CD8-positive, alpha-beta memory T cell (primary cell): Measurements from ENCODE around the gene BFSP2. TPM values are rescaled to one million over a fixed set of nuclear protein-coding genes. Genes with fewer than 3 reads are reported as not detected.

Experiments used
- CTCF ChIA-PET: fragments of 350-600 bp; sonication (Branson Sonifier 250); formaldehyde crosslinking; loops from one replicate; lab custom pipeline; 2021; ENCODE audit warnings: antibody characterized with exemption; lab: Charles Lee
- POLR2A ChIA-PET: fragments of 350-600 bp; sonication (Branson Sonifier 250); formaldehyde crosslinking; loops from one replicate; lab custom pipeline; 2021; ENCODE audit warnings: antibody characterized with exemption; lab: Charles Lee
- DNase-seq, 5 donors: peaks; one replicate each; pipeline versions ENCODE4 v3.0.0 to v3.0.0-alpha.2; 2020 to 2022; ENCODE audit warnings: mixed read lengths in 1 of 5
- H3K27ac ChIP-seq: one replicate; pipeline ENCODE4 v1.7.0; 2013; ENCODE audit warnings: low read depth, mild to moderate bottlenecking, low read length, moderate library complexity
- H3K27me3 ChIP-seq: 2 replicates; pipeline ENCODE4 v1.7.0; 2013; ENCODE audit warnings: low read length, mild to moderate bottlenecking; ENCODE audit not compliant: insufficient read depth, poor library complexity, severe bottlenecking
- H3K36me3 ChIP-seq: 2 replicates; pipeline ENCODE4 v1.7.0; 2013; ENCODE audit warnings: mild to moderate bottlenecking, low read length, moderate library complexity; ENCODE audit not compliant: insufficient read depth
- H3K4me1 ChIP-seq: 2 replicates; pipeline ENCODE4 v1.7.0; 2013; ENCODE audit warnings: mild to moderate bottlenecking, low read length, moderate library complexity; ENCODE audit not compliant: insufficient read depth
- H3K4me3 ChIP-seq: 2 replicates; pipeline ENCODE4 v1.7.0; 2013; ENCODE audit warnings: mild to moderate bottlenecking, low read length
- H3K9me3 ChIP-seq: 2 replicates; pipeline ENCODE4 v1.7.0; 2013; ENCODE audit warnings: mild to moderate bottlenecking, low read length
- H3K27ac Mint-ChIP-seq, 8 donors: one replicate each; pipeline ENCODE4 v1.8.0; 2020 to 2021; ENCODE audit warnings: mixed read lengths in 8 of 8, mild to moderate bottlenecking in 6 of 8, inconsistent platforms in 3 of 8, moderate library complexity in 3 of 8
- H3K27me3 Mint-ChIP-seq, 2 donors: one replicate each; pipeline ENCODE4 v1.8.0; 2020 to 2021; ENCODE audit warnings: mixed read lengths in 2 of 2, mild to moderate bottlenecking in 1 of 2, moderate library complexity in 1 of 2
- H3K36me3 Mint-ChIP-seq, 3 donors: one replicate each; pipeline ENCODE4 v1.8.0; 2020 to 2021; ENCODE audit warnings: mixed read lengths in 3 of 3, inconsistent platforms in 1 of 3, mild to moderate bottlenecking in 1 of 3
- H3K4me1 Mint-ChIP-seq, 3 donors: one replicate each; pipeline ENCODE4 v1.8.0; 2020 to 2021; ENCODE audit warnings: mixed read lengths in 3 of 3, inconsistent platforms in 1 of 3, mild to moderate bottlenecking in 1 of 3
- H3K4me3 Mint-ChIP-seq, 7 donors: one replicate each; pipeline ENCODE4 v1.8.0; 2020 to 2021; ENCODE audit warnings: mixed read lengths in 7 of 7, mild to moderate bottlenecking in 6 of 7, moderate library complexity in 4 of 7, inconsistent platforms in 2 of 7
- H3K9me3 Mint-ChIP-seq, 5 donors: one replicate each; pipeline ENCODE4 v1.8.0; 2020 to 2022; ENCODE audit warnings: mixed read lengths in 5 of 5, mild to moderate bottlenecking in 3 of 5, moderate library complexity in 2 of 5, inconsistent platforms in 1 of 5
- polyA plus RNA-seq: library from polyadenylated mRNA; unstranded; fragments of 300-500 nt; fragmentation: Illumina TruSeq; gene quantifications from one replicate; pipeline ENCODE4 v1.2.3, GENCODE V29; 2021
- total RNA-seq, 2 experiments: library from RNA; stranded (reverse); gene quantifications; one replicate each; pipeline ENCODE4 v1.2.3, GENCODE V29; 2021

Gene BFSP2
- total and polyA plus RNA-seq, 3 experiments from 2014 or later = 0.82 TPM; not detected in 2

DNA sequence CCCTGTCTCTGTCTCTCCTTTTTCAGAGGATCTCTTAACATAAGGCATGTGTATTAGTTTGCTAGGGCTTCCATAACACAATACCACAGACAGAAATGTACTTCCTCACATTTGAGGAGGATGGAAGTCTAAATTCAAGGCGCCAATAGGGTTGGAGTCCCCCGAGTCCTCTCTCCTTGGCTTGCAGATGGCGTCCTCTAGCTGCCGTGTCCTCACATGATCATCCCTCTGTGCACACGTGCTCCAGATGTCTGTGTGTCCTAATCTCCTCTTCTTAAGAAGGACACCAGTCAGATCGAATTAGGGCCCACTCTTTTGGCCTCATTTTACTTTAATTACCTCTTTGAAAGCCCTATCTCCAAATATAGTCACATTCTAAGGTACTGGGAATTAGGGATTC, 23.0 kb upstream of the BFSP2 start:
- CTCF ChIA-PET = no interaction called here
- no peaks in the 10 kb centered on the region for H3K4me1 ChIP-seq
- Mint-ChIP-seq H3K9me3 (no peaks in the 10 kb centered on the region), H3K27ac (no peak overlapping the region), H3K4me1 (no peaks in the 10 kb centered on the region), H3K4me3 (no peak overlapping the region), H3K36me3 (no peaks in the 10 kb centered on the region), H3K27me3 (peaks cover 0 to under 1% of the 10 kb centered on the region in 2 donors)
- H3K36me3 ChIP-seq = no peaks in the 10 kb centered on the region
- no peak for DNase-seq
- H3K27ac ChIP-seq = no peak overlapping the region
- H3K9me3 ChIP-seq = no peaks in the 10 kb centered on the region
- POLR2A ChIA-PET = no interaction called here
- no peaks in the 10 kb centered on the region for H3K27me3 ChIP-seq
- no peak overlapping the region for H3K4me3 ChIP-seq

DNA sequence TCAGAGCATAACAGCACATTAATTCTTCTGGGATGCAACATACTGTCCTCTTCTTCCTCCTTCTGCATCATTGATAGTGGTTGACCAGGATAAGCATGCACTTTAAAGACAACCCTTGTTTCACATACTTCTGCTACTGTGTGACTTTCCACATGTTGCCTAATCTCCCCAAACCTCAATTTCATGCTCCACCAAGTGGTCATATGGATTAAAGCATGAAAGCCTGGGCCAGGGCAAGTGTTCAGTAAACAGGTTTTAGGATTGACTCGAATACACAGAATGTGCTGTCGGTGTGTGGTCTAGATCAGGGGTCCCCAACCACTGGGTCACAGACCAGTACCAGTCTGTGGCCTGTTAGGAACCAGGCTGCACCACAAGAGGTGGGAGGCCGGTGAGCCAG, 22.5 kb upstream of the BFSP2 start:
- H3K4me1 ChIP-seq = no peaks in the 10 kb centered on the region
- Mint-ChIP-seq H3K27me3 (no peaks in the 10 kb centered on the region), H3K4me3 (no peak overlapping the region), H3K27ac (no peak overlapping the region), H3K4me1 (no peaks in the 10 kb centered on the region), H3K36me3 (no peaks in the 10 kb centered on the region), H3K9me3 (no peaks in the 10 kb centered on the region)
- no peaks in the 10 kb centered on the region for H3K36me3 ChIP-seq
- no peak overlapping the region for H3K27ac ChIP-seq
- POLR2A ChIA-PET = no interaction called here
- DNase-seq = no peak
- CTCF ChIA-PET = no interaction called here
- H3K4me3 ChIP-seq = no peak overlapping the region
- H3K27me3 ChIP-seq = no peaks in the 10 kb centered on the region
- no peaks in the 10 kb centered on the region for H3K9me3 ChIP-seq

DNA sequence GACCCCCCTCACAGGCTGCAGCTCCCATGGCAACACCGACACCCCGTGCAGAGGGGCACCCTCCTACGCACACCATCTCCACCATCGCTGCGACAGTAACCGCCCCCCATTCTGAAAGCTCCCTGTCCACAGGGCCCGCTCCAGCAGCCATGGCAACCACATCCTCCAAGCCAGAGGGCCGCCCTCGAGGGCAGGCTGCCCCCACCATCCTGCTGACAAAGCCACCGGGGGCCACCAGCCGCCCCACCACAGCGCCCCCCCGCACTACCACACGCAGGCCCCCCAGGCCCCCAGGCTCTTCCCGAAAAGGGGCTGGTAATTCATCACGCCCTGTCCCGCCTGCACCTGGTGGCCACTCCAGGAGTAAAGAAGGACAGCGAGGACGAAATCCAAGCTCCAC, 19.9 kb upstream of the BFSP2 start:
- ChIA-PET CTCF (no interaction called here), POLR2A (no interaction called here)
- Histone ChIP-seq H3K27ac (no peak overlapping the region), H3K27me3 (no peaks in the 10 kb centered on the region), H3K4me1 (no peaks in the 10 kb centered on the region), H3K4me3 (no peak overlapping the region), H3K9me3 (no peaks in the 10 kb centered on the region), H3K36me3 (no peaks in the 10 kb centered on the region)
- peaks cover 0 to 2% of the 10 kb centered on the region in 2 donors for H3K27me3 Mint-ChIP-seq
- DNase-seq = no peak
- no peaks in the 10 kb centered on the region for H3K9me3 Mint-ChIP-seq
- no peak overlapping the region for H3K4me3 Mint-ChIP-seq
- H3K4me1 Mint-ChIP-seq = no peaks in the 10 kb centered on the region
- H3K36me3 Mint-ChIP-seq = no peaks in the 10 kb centered on the region
- no peak overlapping the region for H3K27ac Mint-ChIP-seq

DNA sequence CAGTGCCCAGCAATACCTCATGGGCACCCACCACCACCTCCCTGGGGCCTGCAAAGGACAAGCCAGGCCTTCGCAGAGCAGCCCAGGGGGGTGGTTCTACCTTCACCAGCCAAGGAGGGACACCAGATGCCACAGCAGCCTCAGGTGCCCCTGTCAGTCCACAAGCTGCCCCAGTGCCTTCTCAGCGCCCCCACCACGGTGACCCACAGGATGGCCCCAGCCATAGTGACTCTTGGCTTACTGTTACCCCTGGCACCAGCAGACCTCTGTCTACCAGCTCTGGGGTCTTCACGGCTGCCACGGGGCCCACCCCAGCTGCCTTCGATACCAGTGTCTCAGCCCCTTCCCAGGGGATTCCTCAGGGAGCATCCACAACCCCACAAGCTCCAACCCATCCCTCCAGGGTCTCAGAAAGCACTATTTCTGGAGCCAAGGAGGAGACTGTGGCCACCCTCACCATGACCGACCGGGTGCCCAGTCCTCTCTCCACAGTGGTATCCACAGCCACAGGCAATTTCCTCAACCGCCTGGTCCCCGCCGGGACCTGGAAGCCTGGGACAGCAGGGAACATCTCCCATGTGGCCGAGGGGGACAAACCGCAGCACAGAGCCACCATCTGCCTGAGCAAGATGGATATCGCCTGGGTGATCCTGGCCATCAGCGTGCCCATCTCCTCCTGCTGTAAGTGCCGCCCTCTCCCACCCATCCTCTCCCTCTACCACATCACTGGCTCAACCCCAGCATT, 19.2 kb upstream of the BFSP2 start:
- Histone ChIP-seq H3K27ac (no peak overlapping the region), H3K4me1 (no peaks in the 10 kb centered on the region), H3K27me3 (no peaks in the 10 kb centered on the region), H3K36me3 (no peaks in the 10 kb centered on the region), H3K4me3 (no peak overlapping the region), H3K9me3 (no peaks in the 10 kb centered on the region)
- H3K4me1 Mint-ChIP-seq = no peaks in the 10 kb centered on the region
- H3K27ac Mint-ChIP-seq = no peak overlapping the region
- no peak for DNase-seq
- H3K9me3 Mint-ChIP-seq = no peaks in the 10 kb centered on the region
- no peaks in the 10 kb centered on the region for H3K36me3 Mint-ChIP-seq
- ChIA-PET CTCF (no interaction called here), POLR2A (no interaction called here)
- H3K4me3 Mint-ChIP-seq = no peak overlapping the region
- H3K27me3 Mint-ChIP-seq = peaks cover 0 to 2% of the 10 kb centered on the region in 2 donors

DNA sequence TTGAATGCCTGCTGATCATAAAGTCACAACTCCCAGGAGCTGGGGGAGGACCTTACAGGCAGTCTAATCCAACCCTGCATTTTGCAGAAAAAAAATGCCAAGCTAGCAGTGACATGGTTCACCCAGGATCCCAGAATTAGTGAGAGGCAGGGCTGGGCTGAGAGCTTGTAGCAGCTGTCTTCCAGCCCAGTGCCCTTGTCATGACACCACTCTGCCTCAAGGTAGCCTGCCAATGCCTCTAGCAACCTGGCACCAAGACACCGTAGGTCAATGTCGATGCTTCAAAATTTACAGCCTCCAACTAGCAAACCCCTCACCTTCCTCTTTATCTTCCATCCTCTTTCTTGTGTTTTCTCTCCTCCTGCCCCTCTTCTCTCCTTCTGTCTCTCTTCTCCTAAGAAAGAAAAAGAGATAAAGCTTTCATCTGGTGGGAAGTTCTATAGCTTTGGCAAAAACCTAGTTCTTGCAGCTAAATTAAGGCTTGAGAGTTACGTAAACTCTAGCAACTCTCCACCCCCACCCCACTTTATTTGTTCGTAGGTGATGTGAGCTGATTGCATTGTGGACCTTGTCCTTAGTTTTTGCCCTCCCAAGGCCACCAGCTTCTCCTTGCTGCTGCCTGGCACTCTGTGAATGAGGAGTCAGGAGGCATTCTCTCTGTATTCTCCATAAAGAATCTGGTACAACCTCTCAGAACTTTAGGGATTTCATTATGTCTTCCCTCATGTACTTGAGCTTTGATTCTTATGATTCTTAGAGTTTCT, 18.3 kb upstream of the BFSP2 start:
- H3K4me3 ChIP-seq = no peak overlapping the region
- Mint-ChIP-seq H3K27me3 (peaks cover 0 to 3% of the 10 kb centered on the region in 2 donors), H3K4me1 (no peaks in the 10 kb centered on the region), H3K4me3 (no peak overlapping the region), H3K36me3 (no peaks in the 10 kb centered on the region), H3K27ac (no peak overlapping the region), H3K9me3 (no peaks in the 10 kb centered on the region)
- CTCF ChIA-PET = interaction anchor here (1.2 kb wide), 1 partner anchor 11 kb away, joined by 3 read pairs; no protein-coding TSS in a partner anchor
- H3K27me3 ChIP-seq = no peaks in the 10 kb centered on the region
- no peaks in the 10 kb centered on the region for H3K9me3 ChIP-seq
- DNase-seq = no peak
- H3K4me1 ChIP-seq = no peaks in the 10 kb centered on the region
- POLR2A ChIA-PET = no interaction called here
- H3K36me3 ChIP-seq = no peaks in the 10 kb centered on the region
- no peak overlapping the region for H3K27ac ChIP-seq

DNA sequence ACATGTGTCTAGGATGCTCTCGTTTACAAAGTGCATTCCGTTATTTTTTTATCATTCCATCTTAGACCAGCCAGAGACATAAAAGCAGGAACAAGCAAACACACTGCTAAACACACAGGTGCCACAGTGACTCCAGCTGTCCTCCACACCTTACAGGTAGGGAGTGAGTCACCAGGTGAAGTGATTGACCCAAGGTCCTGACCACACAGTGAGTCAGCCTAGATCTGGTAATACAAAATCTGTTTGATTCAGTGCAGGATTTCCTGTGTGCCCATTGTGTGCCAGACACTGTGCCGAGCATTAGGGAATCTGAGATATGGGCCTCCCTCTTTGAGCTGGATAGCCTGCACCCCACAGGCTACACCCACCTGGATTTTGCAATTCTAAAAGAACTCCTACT, 16.7 kb upstream of the BFSP2 start:
- Mint-ChIP-seq H3K27ac (no peak overlapping the region), H3K4me3 (no peak overlapping the region), H3K4me1 (no peaks in the 10 kb centered on the region), H3K36me3 (no peaks in the 10 kb centered on the region), H3K27me3 (peaks cover 0 to 7% of the 10 kb centered on the region in 2 donors), H3K9me3 (no peaks in the 10 kb centered on the region)
- no peaks in the 10 kb centered on the region for H3K9me3 ChIP-seq
- no peak overlapping the region for H3K27ac ChIP-seq
- ChIA-PET POLR2A (no interaction called here), CTCF (no interaction called here)
- no peaks in the 10 kb centered on the region for H3K4me1 ChIP-seq
- no peaks in the 10 kb centered on the region for H3K27me3 ChIP-seq
- no peak overlapping the region for H3K4me3 ChIP-seq
- no peaks in the 10 kb centered on the region for H3K36me3 ChIP-seq
- no peak for DNase-seq

DNA sequence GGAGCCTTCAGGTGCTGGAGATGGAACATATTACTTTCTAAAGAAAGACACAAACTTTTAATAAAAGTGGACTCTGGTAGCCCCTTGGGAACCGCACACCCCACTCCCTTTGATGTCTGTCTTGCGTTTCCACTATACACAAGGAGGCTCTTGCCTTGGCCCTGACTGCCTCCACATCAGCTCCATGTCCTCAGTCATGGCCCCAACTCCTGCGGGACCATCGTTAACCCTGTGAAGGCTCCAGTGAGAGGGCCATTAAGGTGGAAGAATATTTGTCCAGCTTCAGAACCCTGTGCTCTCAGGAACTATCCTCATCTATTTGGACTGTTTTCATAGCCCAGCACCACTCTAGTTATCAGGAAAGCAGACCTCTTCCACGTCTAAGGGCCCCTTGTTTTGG, 16.1 kb upstream of the BFSP2 start:
- POLR2A ChIA-PET = no interaction called here

DNA sequence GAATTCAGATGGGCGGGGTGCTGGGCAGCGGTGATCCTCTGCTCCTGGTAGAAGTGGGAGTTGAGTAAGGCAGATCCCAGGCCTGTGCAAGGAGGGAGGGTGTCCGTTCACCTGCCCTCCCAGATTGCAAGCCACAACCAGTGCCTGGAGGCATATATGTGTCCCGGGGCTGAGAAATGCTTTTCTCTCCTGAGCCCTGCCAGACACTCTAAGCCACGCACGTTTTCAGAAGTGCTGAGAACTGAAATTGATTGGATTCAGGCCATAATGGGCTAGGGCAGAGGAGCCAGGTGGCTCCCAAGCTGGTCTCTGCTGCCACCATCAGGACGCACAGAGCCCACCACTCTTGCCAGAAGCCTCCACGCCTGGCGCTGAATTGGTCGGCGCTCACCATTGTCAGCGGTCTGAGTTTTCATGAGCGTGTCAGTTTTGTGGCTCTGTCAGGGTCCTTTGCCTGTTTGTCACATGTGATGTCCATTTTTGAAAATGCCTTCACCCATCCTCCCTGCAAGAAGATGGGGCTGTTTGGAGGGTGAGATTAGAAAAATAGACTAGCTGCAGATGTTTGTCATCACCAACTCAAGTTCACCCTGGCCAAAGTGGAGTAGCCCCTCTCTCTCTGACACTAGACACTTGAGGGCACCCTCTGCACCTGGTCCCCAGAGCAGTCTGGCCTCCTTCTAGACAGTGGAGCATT, 15.4 kb upstream of the BFSP2 start:
- H3K4me1 ChIP-seq = no peaks in the 10 kb centered on the region
- no peak overlapping the region for H3K27ac Mint-ChIP-seq
- H3K36me3 Mint-ChIP-seq = no peaks in the 10 kb centered on the region
- ChIA-PET POLR2A (no interaction called here), CTCF (no interaction called here)
- no peak for DNase-seq
- H3K4me1 Mint-ChIP-seq = no peaks in the 10 kb centered on the region
- no peak overlapping the region for H3K27ac ChIP-seq
- H3K4me3 Mint-ChIP-seq = no peak overlapping the region
- H3K27me3 ChIP-seq = no peaks in the 10 kb centered on the region
- no peaks in the 10 kb centered on the region for H3K36me3 ChIP-seq
- no peak overlapping the region for H3K4me3 ChIP-seq
- no peaks in the 10 kb centered on the region for H3K9me3 ChIP-seq
- H3K27me3 Mint-ChIP-seq = peaks cover 0 to 7% of the 10 kb centered on the region in 2 donors
- H3K9me3 Mint-ChIP-seq = no peaks in the 10 kb centered on the region

More for the DNA sequence above, 16.1 kb upstream of the BFSP2 start:
- Mint-ChIP-seq H3K27me3 (peaks cover 0 to 7% of the 10 kb centered on the region in 2 donors), H3K27ac (no peak overlapping the region), H3K4me3 (no peak overlapping the region), H3K9me3 (no peaks in the 10 kb centered on the region), H3K4me1 (no peaks in the 10 kb centered on the region), H3K36me3 (no peaks in the 10 kb centered on the region)
- no peak overlapping the region for H3K4me3 ChIP-seq
- no peaks in the 10 kb centered on the region for H3K36me3 ChIP-seq
- DNase-seq = no peak
- no peaks in the 10 kb centered on the region for H3K9me3 ChIP-seq
- CTCF ChIA-PET = no interaction called here
- H3K4me1 ChIP-seq = no peaks in the 10 kb centered on the region
- H3K27ac ChIP-seq = no peak overlapping the region
- H3K27me3 ChIP-seq = no peaks in the 10 kb centered on the region
